ENCODE results near the gene SSC5D.

DNA sequence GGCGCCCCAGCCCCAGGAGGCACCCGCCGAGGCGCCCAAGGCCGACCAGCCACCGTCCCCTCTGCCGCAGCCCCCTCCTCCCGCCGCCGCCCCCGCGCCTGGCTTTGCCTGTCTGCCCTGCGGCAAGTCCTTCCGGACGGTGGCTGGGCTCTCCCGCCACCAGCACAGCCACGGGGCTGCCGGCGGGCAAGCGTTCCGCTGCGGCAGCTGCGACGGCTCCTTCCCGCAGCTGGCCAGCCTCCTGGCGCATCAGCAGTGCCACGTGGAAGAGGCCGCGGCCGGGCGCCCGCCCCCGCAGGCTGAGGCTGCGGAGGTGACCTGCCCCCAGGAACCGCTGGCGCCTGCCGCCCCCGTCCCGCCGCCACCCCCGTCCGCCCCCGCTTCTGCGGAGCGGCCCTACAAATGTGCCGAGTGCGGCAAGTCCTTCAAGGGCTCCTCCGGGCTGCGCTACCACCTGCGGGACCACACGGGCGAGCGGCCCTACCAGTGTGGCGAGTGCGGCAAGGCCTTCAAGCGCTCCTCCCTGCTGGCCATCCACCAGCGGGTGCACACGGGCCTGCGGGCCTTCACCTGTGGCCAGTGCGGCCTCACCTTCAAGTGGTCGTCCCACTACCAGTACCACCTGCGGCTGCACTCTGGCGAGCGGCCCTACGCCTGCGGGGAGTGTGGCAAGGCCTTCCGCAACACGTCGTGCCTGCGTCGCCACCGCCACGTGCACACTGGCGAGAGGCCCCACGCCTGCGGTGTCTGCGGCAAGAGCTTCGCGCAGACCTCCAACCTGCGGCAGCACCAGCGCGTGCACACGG, 5.9 kb upstream of the SSC5D start:
- TF ChIP-seq POLR2AphosphoS5 (IDR thresholded peaks at IDR 0.05; ENCODE audit: low read depth, low read length), result no peak
- no peak for TF ChIP-seq POLR2A (IDR thresholded peaks at IDR 0.05; ENCODE audit: low read depth, low read length)
- no peak for TF ChIP-seq TAF1 (IDR thresholded peaks at IDR 0.05; ENCODE audit: low read depth, low read length)
- TF ChIP-seq SPI1 (IDR thresholded peaks at IDR 0.05; ENCODE audit: low read depth, low read length), result no peak
- no peak for TF ChIP-seq PAX5 (IDR thresholded peaks at IDR 0.05; ENCODE audit: insufficient read depth, low read length, severe bottlenecking)

All from GM12891 (cell line).